Measurements from ENCODE around the gene PABPN1L. TPM values are rescaled to one million over a fixed set of nuclear protein-coding genes. Genes with fewer than 3 reads are reported as not detected.

The PABPN1L gene
- not detected in 5 replicates for total RNA-seq (2022; extraction: Qiagen RNA extraction; ENCODE audit: low read depth)

GRCh38 chr16:88866151-88866920 lies at the start of gene PABPN1L:
PABPN1L (minus strand) TSS chr16:88866660; CDS start chr16:88866606, 54 bp downstream.

GRCh38 chr16:88856828-88857727 lies 9.4 kb downstream of the PABPN1L start, which contains the start of the genes GALNS and TRAPPC2L:
GALNS (minus strand) TSS chr16:88856947; CDS start chr16:88856877, 70 bp downstream.
TRAPPC2L (plus strand) TSS chr16:88857127; CDS start chr16:88857151, 24 bp downstream.

Other genes starting within 250 kb of the PABPN1L start
- not detected in 5 replicates for gene IL17C, start 228.1 kb downstream of the PABPN1L start, total RNA-seq (2022; extraction: Qiagen RNA extraction; ENCODE audit: low read depth)
- 157 to 314 TPM (median 306 TPM) in 5 replicates for gene CYBA, start 215.6 kb downstream of the PABPN1L start, total RNA-seq (2022; extraction: Qiagen RNA extraction; ENCODE audit: low read depth)
- gene MVD, start 203.6 kb downstream of the PABPN1L start, total RNA-seq (2022; extraction: Qiagen RNA extraction; ENCODE audit: low read depth) = 16.3 to 26.2 TPM (median 22.6 TPM) in 5 replicates
- gene SNAI3, start 180.2 kb downstream of the PABPN1L start, total RNA-seq (2022; extraction: Qiagen RNA extraction; ENCODE audit: low read depth) = 0.14 to 0.15 TPM in 2 of 5 replicates, not detected in the others
- 8.7 to 18.9 TPM (median 17.2 TPM) in 5 replicates for gene RNF166, start 160.3 kb downstream of the PABPN1L start, total RNA-seq (2022; extraction: Qiagen RNA extraction; ENCODE audit: low read depth)
- gene CTU2, start 160.2 kb downstream of the PABPN1L start, total RNA-seq (2022; extraction: Qiagen RNA extraction; ENCODE audit: low read depth) = 18.2 to 34.2 TPM (median 33.0 TPM) in 5 replicates
- 76.0 to 155 TPM (median 134 TPM) in 5 replicates for gene PIEZO1, start 81.4 kb downstream of the PABPN1L start, total RNA-seq (2022; extraction: Qiagen RNA extraction; ENCODE audit: low read depth)
- 16.4 to 34.7 TPM (median 30.6 TPM) in 5 replicates for gene CDT1, start 62.9 kb downstream of the PABPN1L start, total RNA-seq (2022; extraction: Qiagen RNA extraction; ENCODE audit: low read depth)
- 263 to 424 TPM (median 397 TPM) in 5 replicates for gene APRT, start 54.7 kb downstream of the PABPN1L start, total RNA-seq (2022; extraction: Qiagen RNA extraction; ENCODE audit: low read depth)
- 32.1 to 50.6 TPM (median 46.1 TPM) in 5 replicates for gene GALNS, start 9.7 kb downstream of the PABPN1L start, total RNA-seq (2022; extraction: Qiagen RNA extraction; ENCODE audit: low read depth)
- gene TRAPPC2L, start 9.5 kb downstream of the PABPN1L start, total RNA-seq (2022; extraction: Qiagen RNA extraction; ENCODE audit: low read depth) = 92.5 to 149 TPM (median 118 TPM) in 5 replicates
- gene CBFA2T3, start 110.5 kb upstream of the PABPN1L start, total RNA-seq (2022; extraction: Qiagen RNA extraction; ENCODE audit: low read depth) = 0.18 to 0.75 TPM (median 0.47 TPM) in 5 replicates
- 15.6 to 21.0 TPM (median 18.9 TPM) in 5 replicates for gene ACSF3, start 227.2 kb upstream of the PABPN1L start, total RNA-seq (2022; extraction: Qiagen RNA extraction; ENCODE audit: low read depth)